GM23248 (cell line): Measurements from ENCODE around the gene SOX10.

Source experiments
- EZH2 ChIP-seq: fragments of 200-600 bp; sonication (generic); IDR thresholded peaks from 2 replicates; pipeline ENCODE4 v1.6.1; 2018; ENCODE audit warnings: antibody characterized with exemption, mild to moderate bottlenecking; ENCODE audit not compliant: insufficient read depth, poor library complexity, severe bottlenecking
- EZH2phosphoT487 ChIP-seq: fragments of 200-600 bp; sonication (generic); IDR thresholded peaks from 2 replicates; pipeline ENCODE4 v1.6.1; 2018; ENCODE audit warnings: antibody characterized with exemption, moderate library complexity, mild to moderate bottlenecking, low read depth; ENCODE audit not compliant: insufficient read depth

- TF ChIP-seq EZH2phosphoT487 (no peak), EZH2 (no peak)
Observed at GRCh38 chr22:38027487-38027886, 43.1 kb upstream of the SOX10 start.
